Endothelial cell of umbilical vein (primary cell): ENCODE data around the gene SERPINA1.

Experiments used
- CTCF ChIP-seq, 2 donors: IDR thresholded peaks; 1 replicate in 1 of 2; 2 replicates in 1 of 2; pipeline ENCODE4 v1.5.1; 2011; ENCODE audit warnings: low read length in 2 of 2, mild to moderate bottlenecking in 2 of 2, moderate library complexity in 2 of 2, control low read depth in 1 of 2, inconsistent platforms in 1 of 2, low read depth in 1 of 2; ENCODE audit not compliant: insufficient read depth in 1 of 2; ENCODE audit errors: extremely low read depth in 1 of 2
- EZH2 ChIP-seq: IDR thresholded peaks from 2 replicates; pipeline ENCODE4 v1.6.1; 2012; ENCODE audit warnings: borderline replicate concordance, low read depth, mild to moderate bottlenecking, moderate library complexity, low read length, inconsistent platforms; ENCODE audit not compliant: severe bottlenecking
- FOS ChIP-seq: IDR thresholded peaks from 2 replicates; pipeline ENCODE4 v1.6.1; 2011; ENCODE audit warnings: mild to moderate bottlenecking, low read length, moderate library complexity, borderline replicate concordance; ENCODE audit not compliant: insufficient read depth
- GATA2 ChIP-seq: IDR thresholded peaks from 2 replicates; pipeline ENCODE4 v1.7.0; 2011; ENCODE audit warnings: low read depth, mild to moderate bottlenecking, moderate library complexity, mixed read lengths, low read length; ENCODE audit not compliant: insufficient read length, insufficient read depth
- JUN ChIP-seq: IDR thresholded peaks from 2 replicates; pipeline ENCODE4 v1.6.1; 2011; ENCODE audit warnings: borderline replicate concordance, low read depth; ENCODE audit not compliant: insufficient read length, insufficient read depth
- MAX ChIP-seq: IDR thresholded peaks from 2 replicates; pipeline ENCODE4 v1.6.1; 2011; ENCODE audit not compliant: insufficient read depth, insufficient read length
- MYC ChIP-seq: IDR thresholded peaks from one replicate; pipeline ENCODE4 v1.6.1; 2011; ENCODE audit warnings: mild to moderate bottlenecking, low read depth, low read length
- POLR2A ChIP-seq: IDR thresholded peaks from 2 replicates; pipeline ENCODE4 v1.6.1; 2012; ENCODE audit warnings: low read depth, mild to moderate bottlenecking, control low read depth, low read length
- POLR2AphosphoS5 ChIP-seq: IDR thresholded peaks from 2 replicates; pipeline ENCODE4 v1.6.1; 2012; ENCODE audit warnings: low read depth, mild to moderate bottlenecking, control low read depth, low read length, moderate library complexity; ENCODE audit not compliant: insufficient read depth

GRCh38 chr14:94341656-94342333 is 46.6 kb downstream of the SERPINA1 start:
- TF ChIP-seq CTCF (IDR thresholded peaks at IDR 0.05; ENCODE audit: extremely low read depth in 1 of 2, insufficient read depth in 1 of 2, low read depth in 1 of 2, low read length in 2 of 2) (no peak), EZH2 (no peak), POLR2A (no peak), POLR2AphosphoS5 (no peak), FOS (no peak), JUN (no peak), MAX (no peak), MYC (no peak), GATA2 (no peak)
